Smooth muscle cell of the brain vasculature (primary cell): ENCODE measurements around the gene RIMBP2.

Source experiments
- DNase-seq: peaks from one replicate; pipeline ENCODE4 v3.0.0-alpha.2; 2012; ENCODE audit warnings: low read depth, low spot score

The RIMBP2 gene

GRCh38 chr12:130463818-130464670, 252.1 kb downstream of the RIMBP2 start:
- DNase-seq, result no peak

GRCh38 chr12:130463275-130463658, 252.8 kb downstream of the RIMBP2 start:
- DNase-seq, result no peak

GRCh38 chr12:130462558-130463274, 253.4 kb downstream of the RIMBP2 start:
- DNase-seq, result no peak

GRCh38 chr12:130461839-130462557, 254.1 kb downstream of the RIMBP2 start:
- no peak for DNase-seq

DNA sequence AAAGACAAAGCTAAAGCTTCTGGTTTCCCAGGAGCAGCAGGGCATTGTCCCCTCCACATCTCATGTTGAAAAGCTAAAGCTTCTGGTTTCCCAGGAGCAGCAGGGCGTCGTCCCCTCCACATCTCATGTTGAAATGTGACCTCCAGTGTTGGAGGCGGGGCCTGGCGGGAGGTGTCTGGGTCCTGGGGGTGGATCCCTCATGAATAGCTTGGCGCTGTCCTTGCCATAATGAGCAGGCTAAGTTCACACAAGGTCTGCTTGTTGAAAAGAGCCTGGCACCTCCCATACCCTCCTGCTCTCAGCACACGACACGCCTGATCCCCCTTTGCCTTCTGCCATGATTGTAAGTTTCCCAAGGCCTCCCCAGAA, 254.7 kb downstream of the RIMBP2 start:
- no peak for DNase-seq

DNA sequence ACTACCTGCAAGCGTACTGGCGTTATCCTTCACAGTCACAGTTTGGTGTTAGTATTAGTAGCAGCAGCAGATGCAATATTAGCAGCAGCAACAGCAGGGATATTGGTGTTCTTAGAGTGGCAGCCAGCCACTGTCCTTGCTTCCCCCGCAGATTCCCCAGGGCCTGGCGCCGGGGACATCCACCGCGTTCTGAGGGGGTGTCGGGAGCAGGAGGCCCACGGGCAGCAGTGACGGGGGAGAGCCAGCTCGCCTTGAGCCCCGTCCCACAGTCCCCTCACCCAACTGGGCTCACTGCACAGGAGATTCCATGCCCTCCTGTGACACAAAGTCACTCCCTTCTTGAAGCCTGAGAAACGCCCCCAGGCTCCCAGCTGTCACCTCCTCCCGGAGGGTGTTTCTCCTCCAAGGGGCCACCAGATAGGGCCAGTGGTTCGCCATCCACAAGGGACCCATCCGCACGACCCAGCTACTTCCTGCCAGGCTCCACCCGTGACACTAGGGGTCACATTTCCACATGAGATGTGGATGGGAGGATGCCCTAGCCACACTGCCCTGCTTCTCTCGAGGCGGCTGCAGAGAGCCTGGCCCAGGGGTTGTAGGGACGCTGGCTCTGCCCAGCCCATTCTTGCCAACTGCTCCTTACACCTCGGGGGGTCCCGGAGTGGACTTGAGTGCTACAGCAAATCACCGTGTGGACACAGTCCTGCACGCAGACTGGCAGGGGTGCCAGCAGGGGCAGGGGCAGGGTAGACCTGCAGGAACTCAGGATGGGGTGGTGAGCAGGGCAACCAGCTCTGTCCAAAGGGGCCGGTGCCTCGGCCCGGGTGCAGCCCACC, 255.3 kb downstream of the RIMBP2 start:
- no peak for DNase-seq

GRCh38 chr12:130459916-130460315, 256.2 kb downstream of the RIMBP2 start:
- DNase-seq, result no peak

GRCh38 chr12:130458341-130458740, 257.8 kb downstream of the RIMBP2 start:
- no peak for DNase-seq

DNA sequence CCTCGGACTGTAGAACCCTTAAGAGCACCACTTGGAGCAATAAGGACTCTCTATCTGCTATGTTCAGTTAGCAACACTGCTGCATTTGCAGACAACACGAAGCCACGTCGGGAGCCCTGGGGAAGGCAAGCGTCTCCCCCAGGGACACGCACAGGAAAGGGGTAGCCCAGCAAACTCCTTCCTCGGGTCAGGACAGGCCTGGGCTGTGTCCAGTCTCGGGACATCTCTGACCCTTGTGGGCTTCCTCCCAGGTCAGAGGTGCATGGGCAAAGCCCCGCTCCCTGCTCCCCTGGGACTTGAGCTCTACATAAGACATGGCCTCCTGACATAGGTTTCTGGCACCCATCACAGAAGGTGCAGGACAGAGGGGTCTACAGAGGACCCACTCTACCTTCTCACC, 258.9 kb downstream of the RIMBP2 start:
- DNase-seq, result no peak

DNA sequence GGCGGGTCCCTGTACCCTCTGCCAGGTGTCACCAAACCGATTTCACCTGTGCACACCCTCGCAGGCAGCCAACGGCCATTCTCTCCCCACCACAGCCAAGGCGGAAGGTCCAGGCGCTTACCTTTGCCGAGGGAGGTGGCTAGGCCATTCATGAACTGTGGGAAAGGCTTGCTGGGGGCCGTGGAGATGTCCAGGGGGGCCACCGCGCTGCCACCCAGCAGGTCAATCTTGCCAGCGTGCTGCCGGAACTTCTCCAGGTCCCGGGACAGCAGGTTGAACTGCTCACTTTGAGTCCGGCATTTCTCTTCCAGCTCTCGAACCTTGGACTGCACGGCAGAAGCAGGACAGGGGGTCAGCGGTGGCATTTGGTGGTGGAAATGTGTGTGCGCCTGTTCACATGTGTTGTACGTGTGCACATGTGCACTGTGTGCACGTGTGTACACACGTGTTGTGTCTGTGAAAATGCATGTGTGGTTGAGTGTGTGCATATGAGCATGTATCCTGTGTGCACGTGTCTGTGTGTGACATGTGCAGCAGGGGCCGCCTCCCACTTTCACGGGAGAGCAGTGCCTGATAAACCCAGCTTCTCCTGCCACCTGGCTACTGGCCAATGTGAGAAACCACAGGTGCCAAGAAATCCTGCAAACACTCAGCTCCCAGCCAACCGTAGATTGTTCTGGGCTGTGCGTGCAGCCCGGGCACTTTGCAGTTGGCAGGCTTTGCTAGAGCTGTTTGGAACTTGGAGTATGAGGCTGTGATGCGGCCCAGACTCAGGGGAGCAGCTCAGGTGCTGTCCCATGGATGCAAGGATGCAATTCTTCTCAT, 259.5 kb downstream of the RIMBP2 start:
- no peak for DNase-seq

GRCh38 chr12:130455161-130455560, 260.9 kb downstream of the RIMBP2 start:
- DNase-seq, result no peak

DNA sequence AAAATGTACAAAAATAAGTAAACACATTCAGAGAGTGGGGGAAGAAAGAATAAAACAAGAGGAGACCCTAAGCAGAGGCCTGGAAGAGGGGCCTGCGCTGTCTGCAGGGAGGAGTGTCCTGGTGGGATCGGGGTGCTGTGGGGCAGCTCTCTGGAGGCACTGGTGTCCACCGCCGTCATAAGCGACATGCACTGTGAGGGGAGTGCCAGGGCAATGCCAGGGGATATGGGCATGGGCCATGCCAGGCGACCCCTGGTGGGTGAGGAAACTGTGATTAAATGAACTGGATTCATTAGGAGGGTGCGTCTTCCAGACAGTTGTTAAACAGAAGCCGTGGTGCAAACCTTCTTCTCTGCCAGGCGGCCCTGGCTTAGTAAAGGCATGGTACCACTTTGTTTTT, 261.8 kb downstream of the RIMBP2 start:
- no peak for DNase-seq

DNA sequence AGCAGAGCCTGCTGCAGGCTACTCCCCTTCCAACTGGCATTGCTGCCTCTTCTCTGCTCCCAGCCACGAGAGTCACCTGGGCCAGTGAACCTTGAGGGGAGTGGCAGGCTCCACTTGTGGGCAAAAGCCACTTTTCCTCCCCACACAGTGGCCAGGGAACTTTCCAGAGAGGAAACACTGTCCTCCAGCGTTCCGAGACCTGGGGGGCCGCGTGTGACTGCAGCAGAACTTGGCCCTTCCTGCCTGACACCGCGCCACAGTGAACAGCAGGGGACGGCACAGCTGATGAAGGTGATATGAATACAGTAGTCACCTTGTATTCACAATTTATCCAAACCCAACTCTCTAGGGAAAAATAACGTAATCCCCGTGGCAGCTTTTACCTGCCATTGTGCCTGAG, 263.6 kb downstream of the RIMBP2 start:
- no peak for DNase-seq

DNA sequence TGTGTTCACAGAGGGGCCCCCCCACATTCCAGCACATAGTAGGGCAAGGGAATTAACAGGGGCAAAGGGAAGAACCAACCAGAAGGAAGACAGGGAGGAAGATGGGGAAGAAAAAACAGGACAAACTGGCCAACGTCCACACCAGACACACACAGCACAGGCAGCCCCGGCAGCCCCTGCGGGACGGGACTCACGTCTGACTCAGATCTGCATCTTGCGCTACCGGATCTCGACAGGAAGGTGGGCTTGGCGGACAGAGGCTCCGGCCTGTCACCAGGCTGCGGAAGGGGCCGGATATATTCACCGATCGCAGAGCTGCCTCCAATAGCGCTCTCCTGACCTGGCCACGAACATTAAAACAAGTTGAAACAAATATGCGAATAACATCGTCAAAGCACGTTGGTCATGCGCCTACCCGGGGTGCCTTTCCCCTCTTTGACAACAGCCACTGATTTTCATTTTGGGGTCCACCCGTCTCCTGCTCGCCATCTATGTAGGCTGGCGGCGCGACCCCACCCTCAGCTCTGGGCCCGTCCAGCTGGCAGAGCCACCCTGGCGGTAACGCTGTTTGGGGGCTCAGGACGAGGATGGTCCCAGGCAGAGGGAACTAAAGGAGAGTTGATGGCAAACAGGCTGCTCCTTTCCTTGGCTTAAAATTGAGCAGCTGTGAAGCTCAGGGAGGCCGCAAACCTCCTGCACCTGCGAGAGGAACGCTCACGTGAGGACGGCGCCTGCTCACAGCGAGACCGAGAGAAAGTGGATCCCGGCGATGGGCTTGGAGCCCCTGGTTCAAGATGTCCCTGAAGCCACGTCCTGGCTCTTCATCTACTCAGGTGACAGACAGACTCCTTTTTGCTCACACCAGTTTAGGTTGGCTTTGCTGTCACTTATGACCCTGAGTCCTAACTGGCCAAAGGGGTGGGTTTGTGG, 264.8 kb downstream of the RIMBP2 start:
- no peak for DNase-seq

GRCh38 chr12:130449291-130449690, 266.8 kb downstream of the RIMBP2 start:
- DNase-seq, result no peak

GRCh38 chr12:130448044-130448821, 267.9 kb downstream of the RIMBP2 start:
- no peak for DNase-seq

GRCh38 chr12:130447655-130447965, 268.5 kb downstream of the RIMBP2 start:
- DNase-seq, result no peak

DNA sequence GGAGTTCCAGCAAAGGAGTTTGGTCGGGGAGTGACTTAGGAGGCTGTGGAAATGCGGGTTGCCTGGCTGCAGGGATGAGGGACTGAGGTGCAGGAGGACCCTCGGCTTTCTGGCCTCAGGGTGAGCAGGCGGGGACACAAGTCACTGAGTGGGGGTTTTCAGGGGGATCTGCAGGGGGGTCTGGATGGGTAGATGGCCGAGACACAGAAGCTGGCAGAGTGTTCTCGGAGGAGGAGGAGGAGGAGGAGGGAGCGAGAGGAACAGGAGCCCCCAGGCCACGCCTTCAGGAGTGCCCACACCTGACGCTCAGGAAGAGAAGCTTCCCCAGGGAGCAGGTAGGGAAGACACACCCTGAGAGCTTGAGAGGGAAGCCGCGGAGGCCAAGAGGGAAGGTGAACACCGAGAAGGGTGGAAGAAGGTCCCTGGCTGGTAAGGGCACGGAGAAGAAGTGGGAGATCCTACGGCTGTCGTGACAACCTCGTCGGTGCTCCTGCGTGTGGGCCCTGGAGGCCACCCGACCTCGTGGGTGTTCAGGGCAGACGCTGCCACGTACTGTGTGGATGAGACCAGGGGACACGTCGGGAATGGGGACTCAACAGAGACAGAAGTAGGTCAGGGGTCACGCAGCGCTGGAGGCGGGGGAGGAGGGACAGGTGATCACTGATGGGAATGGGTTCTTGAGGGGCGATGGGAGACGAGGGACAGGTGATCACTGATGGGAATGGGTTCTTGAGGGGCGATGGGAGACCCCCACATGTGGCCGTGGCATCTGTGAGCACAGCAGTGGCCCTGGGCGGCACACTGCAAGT, 269.0 kb downstream of the RIMBP2 start:
- DNase-seq, result no peak
